ENCODE results near the gene RNF181. TPM values are rescaled to one million over a fixed set of nuclear protein-coding genes. Genes with fewer than 3 reads are reported as not detected.
A peak's percentile ranks its signal among the peaks of the same experiment; 100 is the strongest.

The RNF181 gene
- total and polyA plus RNA-seq, 2 of the 13 experiments (the other 11 are each of a cell fraction or from before 2014, with no cell fraction given): 224 to 578 TPM

GRCh38 chr2:85584857-85585780 is 10.4 kb upstream of the RNF181 start (continued):
- no peak for TF ChIP-seq REXO4 (CRISPR knock-in tag; IDR thresholded peaks at IDR 0.05; ENCODE audit: borderline replicate concordance)
- peak in 1 of 2 experiments; percentile 73; a peak in 2 of 4 replicates for TF ChIP-seq NR2F1 (CRISPR knock-in tag; IDR thresholded peaks at IDR 0.05)
- no peak for TF ChIP-seq TIGD3 (CRISPR knock-in tag; IDR thresholded peaks at IDR 0.05; ENCODE audit: borderline replicate concordance)
- peak; percentile 89 for TF ChIP-seq ZBTB34 (CRISPR knock-in tag; IDR thresholded peaks at IDR 0.05)
- peak; percentile 45; the same call in 1 of the 2 replicates for TF ChIP-seq HMG20B (CRISPR knock-in tag; conservative IDR thresholded peaks at IDR 0.05)
- TF ChIP-seq DPF2 (CRISPR knock-in tag; IDR thresholded peaks at IDR 0.05; ENCODE audit: borderline replicate concordance, low read depth): peak; percentile 80
- no peak; the same call in 1 of the 2 replicates for TF ChIP-seq TOPORS (CRISPR knock-in tag; IDR thresholded peaks at IDR 0.05)
- TF ChIP-seq ZNF687 (CRISPR knock-in tag; IDR thresholded peaks at IDR 0.05): peak; percentile 76
- TF ChIP-seq ZNF777 (CRISPR knock-in tag; IDR thresholded peaks at IDR 0.05): no peak
- TF ChIP-seq ZNF432 (CRISPR knock-in tag; IDR thresholded peaks at IDR 0.05; ENCODE audit: borderline replicate concordance): no peak
- TF ChIP-seq HNRNPH1 (optimal IDR thresholded peaks at IDR 0.05; ENCODE audit: low read depth, low read length): peak; percentile 61
- TF ChIP-seq TAF1 (CRISPR knock-in tag; IDR thresholded peaks at IDR 0.05): peak; percentile 57
- no peak for TF ChIP-seq ZNF10 (CRISPR knock-in tag; IDR thresholded peaks at IDR 0.05; ENCODE audit: borderline replicate concordance, low read depth)
- peak; percentile 71 for TF ChIP-seq ZNF331 (CRISPR knock-in tag; IDR thresholded peaks at IDR 0.05)
- peak; percentile 31; the same call in 1 of the 2 replicates for TF ChIP-seq EHMT2 (IDR thresholded peaks at IDR 0.05; ENCODE audit: borderline replicate concordance, low read depth, low read length)
- no peak for TF ChIP-seq ZFP36L1 (CRISPR knock-in tag; IDR thresholded peaks at IDR 0.05)
- TF ChIP-seq ZUFSP (CRISPR knock-in tag; IDR thresholded peaks at IDR 0.05; ENCODE audit: borderline replicate concordance): no peak
- peak; percentile 50; the same call in 1 of the 2 replicates for TF ChIP-seq MED13 (CRISPR knock-in tag; IDR thresholded peaks at IDR 0.05)
- peak; percentile 42; the same call in 1 of the 2 replicates for TF ChIP-seq CEBPB (IDR thresholded peaks at IDR 0.05; ENCODE audit: borderline replicate concordance, low read depth, low read length)
